ENCODE measurements around the gene TRIM33. TPM values are rescaled to one million over a fixed set of nuclear protein-coding genes. Genes with fewer than 3 reads are reported as not detected.

The TRIM33 gene
- total and polyA plus RNA-seq, 2 donors (not counting 3 experiments of a cell fraction or from before 2014, with no cell fraction given), result 10.3 to 29.1 TPM

GRCh38 chr1:114397601-114398000 lies 113.4 kb downstream of the TRIM33 start:
- CTCF ChIA-PET, result interaction anchor here (1.8 kb wide), 1 partner anchor 51 kb away, joined by 4 read pairs; no protein-coding TSS in a partner anchor
- no TSS peak for BruUV-seq (replicated peaks)
- no peak for FAIRE-seq

More at GRCh38 chr1:114397601-114398000, 113.4 kb downstream of the TRIM33 start:
- Histone ChIP-seq H3K4me2 (ENCODE audit: insufficient read depth, low read length) (no peak overlapping the region), H3K9ac (replicated peaks; ENCODE audit: extremely low read depth, insufficient read depth, low read length) (no peak overlapping the region), H3K4me3 (replicated peaks in 1 of 3; ENCODE audit: insufficient read depth in 1 of 3, low read depth in 1 of 3, low read length in 3 of 3) (no peak overlapping the region), H3K79me2 (ENCODE audit: control insufficient read depth, insufficient read depth, low read length) (no peaks in the 10 kb centered on the region), H2AFZ (ENCODE audit: low read depth, low read length) (no peak overlapping the region), H3K9me1 (replicated peaks; ENCODE audit: control insufficient read depth, extremely low read depth, insufficient read depth, low read length) (no peaks in the 10 kb centered on the region), H4K20me1 (replicated peaks; ENCODE audit: control insufficient read depth, extremely low read depth, insufficient read depth, low read length) (no peaks in the 10 kb centered on the region), H3K36me3 (ENCODE audit: control insufficient read depth in 2 of 2, extremely low read depth in 1 of 2, insufficient read depth in 2 of 2, low read length in 2 of 2) (peaks cover 2 to 5% of the 10 kb centered on the region in 2 experiments), H3K27me3 (ENCODE audit: control insufficient read depth in 2 of 2, insufficient read depth in 2 of 2, low read length in 2 of 2) (no peaks in the 10 kb centered on the region), H3K27ac (ENCODE audit: insufficient read depth, low read depth, low read length) (no peak overlapping the region), H3K9me3 (replicated peaks; ENCODE audit: control insufficient read depth, insufficient read depth, low read length) (no peaks in the 10 kb centered on the region), H3K4me1 (ENCODE audit: control insufficient read depth, extremely low read depth, insufficient read depth, low read length) (no peaks in the 10 kb centered on the region)
- no peak for TF ChIP-seq MAX (IDR thresholded peaks at IDR 0.05; ENCODE audit: insufficient read depth, insufficient read length)
- no peak for TF ChIP-seq GATA2 (IDR thresholded peaks at IDR 0.05; ENCODE audit: insufficient read depth, insufficient read length, low read depth, low read length)
- TF ChIP-seq CTCF (IDR thresholded peaks at IDR 0.05; ENCODE audit: extremely low read depth in 1 of 2, insufficient read depth in 1 of 2, low read depth in 1 of 2, low read length in 2 of 2), result no peak
- no peak for TF ChIP-seq POLR2AphosphoS5 (IDR thresholded peaks at IDR 0.05; ENCODE audit: insufficient read depth, low read depth, low read length)
- TF ChIP-seq FOS (IDR thresholded peaks at IDR 0.05; ENCODE audit: borderline replicate concordance, insufficient read depth, low read length), result no peak
- no peak for TF ChIP-seq JUN (IDR thresholded peaks at IDR 0.05; ENCODE audit: borderline replicate concordance, insufficient read depth, insufficient read length, low read depth)
- no peak for TF ChIP-seq POLR2A (IDR thresholded peaks at IDR 0.05; ENCODE audit: low read depth, low read length)
- POLR2A ChIA-PET, result no interaction called here
- intact Hi-C loops (cut with micrococcal nuclease) (no loop called here), dilution Hi-C loops (cut with MboI; ENCODE audit: extremely low pct_ligation_motif_present, low sequenced_read_pairs) (no loop called here)
- no peak for DNase-seq (ENCODE audit: low read depth, low spot score)

All from endothelial cell of umbilical vein (primary cell).